Measurements from ENCODE around the gene ABHD2.

DNA sequence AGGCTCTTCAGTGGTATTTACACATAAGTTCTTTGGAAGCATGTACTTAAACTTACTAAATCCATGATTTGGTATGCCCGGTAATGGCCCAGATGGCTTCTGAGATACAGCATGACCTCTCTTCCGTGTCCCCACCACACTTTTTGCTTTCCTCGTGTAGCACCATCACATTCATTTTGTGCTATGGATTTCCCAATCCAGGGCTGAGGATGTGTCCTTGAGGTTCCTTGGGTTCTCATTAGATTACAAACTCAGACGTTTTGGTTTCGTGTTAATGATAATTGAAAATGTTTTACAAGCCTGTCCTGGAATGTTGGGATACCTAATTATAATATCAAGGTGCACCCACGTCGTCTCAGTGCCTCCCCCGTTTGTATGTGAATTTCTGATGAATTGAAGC, 7.3 kb downstream of the ABHD2 start:
- TF ChIP-seq, protein P1, sequence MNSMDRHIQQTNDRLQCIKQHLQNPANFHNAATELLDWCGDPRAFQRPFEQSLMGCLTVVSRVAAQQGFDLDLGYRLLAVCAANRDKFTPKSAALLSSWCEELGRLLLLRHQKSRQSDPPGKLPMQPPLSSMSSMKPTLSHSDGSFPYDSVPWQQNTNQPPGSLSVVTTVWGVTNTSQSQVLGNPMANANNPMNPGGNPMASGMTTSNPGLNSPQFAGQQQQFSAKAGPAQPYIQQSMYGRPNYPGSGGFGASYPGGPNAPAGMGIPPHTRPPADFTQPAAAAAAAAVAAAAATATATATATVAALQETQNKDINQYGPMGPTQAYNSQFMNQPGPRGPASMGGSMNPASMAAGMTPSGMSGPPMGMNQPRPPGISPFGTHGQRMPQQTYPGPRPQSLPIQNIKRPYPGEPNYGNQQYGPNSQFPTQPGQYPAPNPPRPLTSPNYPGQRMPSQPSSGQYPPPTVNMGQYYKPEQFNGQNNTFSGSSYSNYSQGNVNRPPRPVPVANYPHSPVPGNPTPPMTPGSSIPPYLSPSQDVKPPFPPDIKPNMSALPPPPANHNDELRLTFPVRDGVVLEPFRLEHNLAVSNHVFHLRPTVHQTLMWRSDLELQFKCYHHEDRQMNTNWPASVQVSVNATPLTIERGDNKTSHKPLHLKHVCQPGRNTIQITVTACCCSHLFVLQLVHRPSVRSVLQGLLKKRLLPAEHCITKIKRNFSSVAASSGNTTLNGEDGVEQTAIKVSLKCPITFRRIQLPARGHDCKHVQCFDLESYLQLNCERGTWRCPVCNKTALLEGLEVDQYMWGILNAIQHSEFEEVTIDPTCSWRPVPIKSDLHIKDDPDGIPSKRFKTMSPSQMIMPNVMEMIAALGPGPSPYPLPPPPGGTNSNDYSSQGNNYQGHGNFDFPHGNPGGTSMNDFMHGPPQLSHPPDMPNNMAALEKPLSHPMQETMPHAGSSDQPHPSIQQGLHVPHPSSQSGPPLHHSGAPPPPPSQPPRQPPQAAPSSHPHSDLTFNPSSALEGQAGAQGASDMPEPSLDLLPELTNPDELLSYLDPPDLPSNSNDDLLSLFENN (IDR thresholded peaks at IDR 0.05; ENCODE audit: low read depth in 2 of 2, low read length in 2 of 2): no peak
- TF ChIP-seq SMARCA5 (IDR thresholded peaks at IDR 0.05) (no peak), LARP7 (IDR thresholded peaks at IDR 0.05) (no peak)
